Breast epithelium (tissue), 4 donors: ENCODE results near the gene F2R. TPM values are rescaled to one million over a fixed set of nuclear protein-coding genes. Genes with fewer than 3 reads are reported as not detected.
"Not testable (repeated sequence)": the region's sequence is repeated elsewhere in the genome, so short reads cannot be mapped to it uniquely, and the experiment has no call there.

ENCODE experiments used
- DNase-seq, 2 donors: peaks; one replicate each; pipeline ENCODE4 v3.0.0-alpha.2; 2019; ENCODE audit warnings: low spot score in 2 of 2
- H3K27ac ChIP-seq, 2 donors: fragments of 200-600 bp; sonication (generic) in 1 of 2; one replicate each; pipeline ENCODE4 v1.5.1; 2016 to 2019; ENCODE audit warnings: mild to moderate bottlenecking in 1 of 2
- H3K27me3 ChIP-seq, 2 donors: fragments of 200-600 bp; sonication (generic) in 1 of 2; one replicate each; pipeline versions ENCODE4 v1.5.1 to v1.6.0; 2017 to 2019; ENCODE audit warnings: control low read depth in 1 of 2, mild to moderate bottlenecking in 1 of 2
- H3K36me3 ChIP-seq: fragments of 200-600 bp; one replicate; pipeline ENCODE4 v1.5.1; 2019
- H3K4me1 ChIP-seq, 2 donors: fragments of 200-600 bp; sonication (generic); one replicate each; pipeline ENCODE4 v1.5.1; 2016 to 2019; ENCODE audit warnings: control low read depth in 1 of 2
- H3K4me3 ChIP-seq, 3 donors: fragments of 200-600 bp; sonication (generic); 1 replicate in 2 of 3; 2 replicates in 1 of 3; pipeline ENCODE4 v1.5.1; 2016 to 2019; ENCODE audit warnings: mild to moderate bottlenecking in 3 of 3, moderate library complexity in 2 of 3
- H3K9me3 ChIP-seq, 2 donors: fragments of 200-600 bp; sonication (generic) in 1 of 2; one replicate each; pipeline ENCODE4 v1.5.1; 2016 to 2019; ENCODE audit warnings: control low read depth in 1 of 2
- POLR2A ChIP-seq: fragments of 450-650 bp; IDR thresholded peaks from one replicate; pipeline ENCODE4 v1.6.1; 2016; ENCODE audit warnings: antibody characterized with exemption, mild to moderate bottlenecking, moderate library complexity
- POLR2AphosphoS5 ChIP-seq, 3 donors: sonication (generic); formaldehyde crosslinking; IDR thresholded peaks; one replicate each; pipeline ENCODE4 v1.6.1; 2017; ENCODE audit warnings: antibody characterized with exemption in 3 of 3
- intact Hi-C: fragments of 100-400 bp; cut with DNase I; formaldehyde crosslinking; loops from one replicate; pipeline ENCODE4 v1.15.1; 2023; ENCODE audit warnings: low total_unique reads
- total RNA-seq, 3 donors: library from RNA; depleted of rRNA; stranded (reverse); fragments of >200 nt; gene quantifications; one replicate each; pipeline ENCODE4 v1.1.0, GENCODE V29; 2016
- TF ChIP-seq, protein P1 (sequence below), 3 donors: fragments of 450-650 bp; IDR thresholded peaks; one replicate each; pipeline ENCODE4 v1.5.1; 2016 to 2017; ENCODE audit warnings: antibody characterized with exemption in 3 of 3, mild to moderate bottlenecking in 3 of 3, moderate library complexity in 3 of 3

F2R gene
- total RNA-seq, 3 donors from 2014 or later: 15.1 to 39.4 (median 27.2) TPM

DNA sequence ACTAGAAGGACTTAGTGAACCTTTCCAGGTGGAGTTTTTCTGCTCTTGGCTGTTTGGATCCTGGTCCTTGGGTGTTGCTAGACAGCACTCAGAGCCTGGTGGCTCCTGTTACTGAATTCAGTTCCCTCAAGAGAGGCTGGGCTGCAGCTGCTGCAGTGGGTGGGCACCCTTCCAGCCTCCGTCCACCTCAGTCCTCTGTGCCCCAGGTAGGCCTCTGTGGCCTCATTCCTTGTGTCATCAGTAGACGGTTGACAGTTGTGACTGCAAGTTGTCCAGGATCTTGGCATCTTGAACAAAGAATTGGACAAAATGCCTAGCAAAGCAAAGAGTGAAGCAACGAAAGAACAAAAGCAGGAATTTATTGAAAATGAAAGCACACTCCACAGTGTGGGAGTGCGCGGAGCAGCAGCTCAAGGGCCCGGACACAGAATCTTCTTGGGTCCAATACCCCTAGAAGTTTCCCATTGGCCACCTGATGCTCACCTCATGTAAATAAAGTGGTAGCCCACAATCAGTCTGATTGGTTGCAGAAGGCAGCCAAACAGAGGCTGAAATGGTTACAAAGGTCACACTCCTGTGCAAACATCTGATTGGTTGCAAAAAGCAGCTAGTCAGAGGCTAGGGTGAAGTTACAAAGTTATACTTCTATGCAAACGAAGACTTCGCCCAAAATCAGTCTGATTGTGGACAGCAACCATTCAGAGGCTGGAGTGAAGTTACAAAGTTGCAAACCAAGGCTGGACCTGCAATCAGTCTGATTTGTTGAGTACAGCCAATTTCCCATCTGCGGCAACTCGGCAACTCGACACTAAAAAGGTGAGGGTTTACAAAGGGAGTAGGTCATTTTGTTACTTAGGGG is 40.1 kb downstream of the F2R start:
- Histone ChIP-seq H3K27ac (no peak overlapping the region), H3K27me3 (no peaks in the 10 kb centered on the region), H3K4me1 (no peaks in the 10 kb centered on the region), H3K4me3 (peak overlapping the region in 1 of 3 donors; percentile 32), H3K36me3 (no peaks in the 10 kb centered on the region), H3K9me3 (no peaks in the 10 kb centered on the region)
- no peak for DNase-seq
- intact Hi-C loops: no loop called here
- no peak for TF ChIP-seq POLR2AphosphoS5 (IDR thresholded peaks at IDR 0.05)
- TF ChIP-seq POLR2A: no peak
- TF ChIP-seq, protein P1, sequence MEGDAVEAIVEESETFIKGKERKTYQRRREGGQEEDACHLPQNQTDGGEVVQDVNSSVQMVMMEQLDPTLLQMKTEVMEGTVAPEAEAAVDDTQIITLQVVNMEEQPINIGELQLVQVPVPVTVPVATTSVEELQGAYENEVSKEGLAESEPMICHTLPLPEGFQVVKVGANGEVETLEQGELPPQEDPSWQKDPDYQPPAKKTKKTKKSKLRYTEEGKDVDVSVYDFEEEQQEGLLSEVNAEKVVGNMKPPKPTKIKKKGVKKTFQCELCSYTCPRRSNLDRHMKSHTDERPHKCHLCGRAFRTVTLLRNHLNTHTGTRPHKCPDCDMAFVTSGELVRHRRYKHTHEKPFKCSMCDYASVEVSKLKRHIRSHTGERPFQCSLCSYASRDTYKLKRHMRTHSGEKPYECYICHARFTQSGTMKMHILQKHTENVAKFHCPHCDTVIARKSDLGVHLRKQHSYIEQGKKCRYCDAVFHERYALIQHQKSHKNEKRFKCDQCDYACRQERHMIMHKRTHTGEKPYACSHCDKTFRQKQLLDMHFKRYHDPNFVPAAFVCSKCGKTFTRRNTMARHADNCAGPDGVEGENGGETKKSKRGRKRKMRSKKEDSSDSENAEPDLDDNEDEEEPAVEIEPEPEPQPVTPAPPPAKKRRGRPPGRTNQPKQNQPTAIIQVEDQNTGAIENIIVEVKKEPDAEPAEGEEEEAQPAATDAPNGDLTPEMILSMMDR (IDR thresholded peaks at IDR 0.05): no peak

DNA sequence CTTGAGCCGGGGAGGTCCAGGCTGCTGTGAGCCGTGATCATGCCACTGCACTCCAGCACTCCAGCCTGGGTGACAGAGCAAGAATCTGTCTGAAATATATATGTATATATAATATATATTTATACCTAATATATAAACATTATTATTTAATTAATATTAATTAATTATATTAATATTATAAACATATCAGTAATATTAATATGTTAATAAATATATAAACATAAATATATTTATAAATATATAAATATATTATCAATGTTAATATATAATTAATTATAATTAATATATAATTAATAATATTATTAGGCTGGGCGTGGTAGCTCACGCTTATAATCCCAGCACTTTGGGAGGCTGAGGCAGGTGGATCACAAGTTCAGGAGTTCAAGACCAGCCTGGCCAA is 41.1 kb downstream of the F2R start:
- no peak overlapping the region for H3K4me3 ChIP-seq
- no peak for DNase-seq
- no peak for TF ChIP-seq POLR2AphosphoS5 (IDR thresholded peaks at IDR 0.05)
- no peak for TF ChIP-seq POLR2A
- TF ChIP-seq, protein P1 (IDR thresholded peaks at IDR 0.05): no peak
- no peaks in the 10 kb centered on the region for H3K27me3 ChIP-seq
- H3K9me3 ChIP-seq: no peaks in the 10 kb centered on the region
- intact Hi-C loops: no loop called here
- H3K4me1 ChIP-seq: no peaks in the 10 kb centered on the region
- no peak overlapping the region for H3K27ac ChIP-seq
- H3K36me3 ChIP-seq: no peaks in the 10 kb centered on the region

DNA sequence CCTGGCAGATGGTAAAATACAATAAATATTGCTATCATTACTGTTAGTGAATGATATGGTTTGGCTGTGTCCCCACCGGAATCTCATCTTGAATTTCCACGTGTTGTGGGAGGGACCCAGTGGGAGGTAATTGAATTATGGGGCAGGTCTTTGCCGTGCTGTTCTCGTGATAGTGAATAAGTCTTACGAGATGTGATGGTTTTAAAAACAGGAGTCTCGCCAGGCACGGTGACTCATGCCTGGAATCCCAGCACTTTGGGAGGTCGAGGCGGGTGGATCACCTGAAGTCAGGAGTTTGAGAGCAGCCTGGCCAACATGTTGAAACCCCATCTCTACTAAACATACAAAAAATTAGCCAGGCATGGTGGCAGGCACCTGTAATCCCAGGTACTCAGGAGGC is 45.2 kb downstream of the F2R start:
- H3K4me1 ChIP-seq, H3K36me3 ChIP-seq, DNase-seq, H3K27me3 ChIP-seq, intact Hi-C loops, H3K4me3 ChIP-seq, H3K27ac ChIP-seq: not testable (repeated sequence)
- peaks cover 0 to 14% of the 10 kb centered on the region in 2 donors for H3K9me3 ChIP-seq

- DNase-seq: no peak
- no peaks in the 10 kb centered on the region for H3K27me3 ChIP-seq
- H3K4me3 ChIP-seq: no peak overlapping the region
- no peak overlapping the region for H3K27ac ChIP-seq
- no peaks in the 10 kb centered on the region for H3K4me1 ChIP-seq
- intact Hi-C loops: no loop called here
- H3K36me3 ChIP-seq: no peaks in the 10 kb centered on the region
- TF ChIP-seq POLR2AphosphoS5 (IDR thresholded peaks at IDR 0.05): no peak
- TF ChIP-seq, protein P1 (IDR thresholded peaks at IDR 0.05): no peak
- TF ChIP-seq POLR2A: no peak
- H3K9me3 ChIP-seq: peaks cover 0 to 14% of the 10 kb centered on the region in 2 donors
Observed at GRCh38 chr5:76762484-76762883, 46.6 kb downstream of the F2R start.

GRCh38 chr5:76763136-76763535 is 47.2 kb downstream of the F2R start:
- H3K27me3 ChIP-seq: no peaks in the 10 kb centered on the region
- no peaks in the 10 kb centered on the region for H3K4me1 ChIP-seq
- no peak overlapping the region for H3K27ac ChIP-seq
- no peaks in the 10 kb centered on the region for H3K36me3 ChIP-seq
- intact Hi-C loops: no loop called here
- H3K9me3 ChIP-seq: peaks cover 0 to 14% of the 10 kb centered on the region in 2 donors
- H3K4me3 ChIP-seq: no peak overlapping the region
- no peak for DNase-seq
- TF ChIP-seq, protein P1 (IDR thresholded peaks at IDR 0.05): no peak
- TF ChIP-seq POLR2AphosphoS5 (IDR thresholded peaks at IDR 0.05) (no peak), POLR2A (no peak)
